Hematopoietic multipotent progenitor cell (in vitro differentiated cells): ENCODE results near the gene PXDN. TPM values are rescaled to one million over a fixed set of nuclear protein-coding genes. Genes with fewer than 3 reads are reported as not detected.
"Not testable (repeated sequence)": the region's sequence is repeated elsewhere in the genome, so short reads cannot be mapped to it uniquely, and the experiment has no call there.

Source experiments
- DNase-seq, 3 donors: peaks; one replicate each; pipeline ENCODE4 v3.0.0-alpha.2; 2011 to 2015; ENCODE audit warnings: low read depth in 2 of 3, low spot score in 2 of 3
- total RNA-seq: library from RNA; depleted of rRNA; stranded (reverse); fragments of >200 nt; gene quantifications from one replicate; pipeline ENCODE4 v1.2.3, GENCODE V29; 2012

Gene PXDN
- total RNA-seq, 1 donor = 6.2 TPM

GRCh38 chr2:1708476-1709334 lies 35.6 kb downstream of the PXDN start:
- no peak for DNase-seq

GRCh38 chr2:1707771-1708418 lies 36.4 kb downstream of the PXDN start:
- peak in 2 of 3 donors; percentile 35 to 66 for DNase-seq

- DNase-seq = not testable (repeated sequence)
Observed at GRCh38 chr2:1706089-1706841, 38.0 kb downstream of the PXDN start.

- no peak for DNase-seq
Observed at GRCh38 chr2:1705557-1706076, 38.7 kb downstream of the PXDN start.

GRCh38 chr2:1704631-1705556 lies 39.4 kb downstream of the PXDN start:
- no peak for DNase-seq

GRCh38 chr2:1702186-1702565 lies 42.1 kb downstream of the PXDN start:
- no peak for DNase-seq

- no peak for DNase-seq
Observed at GRCh38 chr2:1701556-1702185, 42.6 kb downstream of the PXDN start.

- DNase-seq = no peak
Observed at GRCh38 chr2:1701020-1701419, 43.3 kb downstream of the PXDN start.

- DNase-seq = not testable (repeated sequence)
Observed at GRCh38 chr2:1700427-1700826, 43.9 kb downstream of the PXDN start.

- DNase-seq = no peak
Observed at GRCh38 chr2:1698188-1698945, 45.9 kb downstream of the PXDN start.

- DNase-seq = no peak
Observed at GRCh38 chr2:1697601-1698000, 46.7 kb downstream of the PXDN start.

GRCh38 chr2:1696472-1696871 lies 47.8 kb downstream of the PXDN start:
- DNase-seq = no peak

- DNase-seq = no peak
Observed at GRCh38 chr2:1694371-1695271, 49.7 kb downstream of the PXDN start.

- no peak for DNase-seq
Observed at GRCh38 chr2:1693723-1694122, 50.6 kb downstream of the PXDN start.

- DNase-seq = no peak
Observed at GRCh38 chr2:1692342-1692741, 52.0 kb downstream of the PXDN start.

- no peak for DNase-seq
Observed at GRCh38 chr2:1691366-1691765, 52.9 kb downstream of the PXDN start.

GRCh38 chr2:1690056-1690775 lies 54.1 kb downstream of the PXDN start:
- no peak for DNase-seq
